ENCODE data around the gene PIP5K1C. TPM values are rescaled to one million over a fixed set of nuclear protein-coding genes. Genes with fewer than 3 reads are reported as not detected.
"Not testable (repeated sequence)": the region's sequence is repeated elsewhere in the genome, so short reads cannot be mapped to it uniquely, and the experiment has no call there.

PIP5K1C gene
- total and polyA plus RNA-seq, 9 donors, result 6.0 to 41.7 (median 30.8) TPM

DNA sequence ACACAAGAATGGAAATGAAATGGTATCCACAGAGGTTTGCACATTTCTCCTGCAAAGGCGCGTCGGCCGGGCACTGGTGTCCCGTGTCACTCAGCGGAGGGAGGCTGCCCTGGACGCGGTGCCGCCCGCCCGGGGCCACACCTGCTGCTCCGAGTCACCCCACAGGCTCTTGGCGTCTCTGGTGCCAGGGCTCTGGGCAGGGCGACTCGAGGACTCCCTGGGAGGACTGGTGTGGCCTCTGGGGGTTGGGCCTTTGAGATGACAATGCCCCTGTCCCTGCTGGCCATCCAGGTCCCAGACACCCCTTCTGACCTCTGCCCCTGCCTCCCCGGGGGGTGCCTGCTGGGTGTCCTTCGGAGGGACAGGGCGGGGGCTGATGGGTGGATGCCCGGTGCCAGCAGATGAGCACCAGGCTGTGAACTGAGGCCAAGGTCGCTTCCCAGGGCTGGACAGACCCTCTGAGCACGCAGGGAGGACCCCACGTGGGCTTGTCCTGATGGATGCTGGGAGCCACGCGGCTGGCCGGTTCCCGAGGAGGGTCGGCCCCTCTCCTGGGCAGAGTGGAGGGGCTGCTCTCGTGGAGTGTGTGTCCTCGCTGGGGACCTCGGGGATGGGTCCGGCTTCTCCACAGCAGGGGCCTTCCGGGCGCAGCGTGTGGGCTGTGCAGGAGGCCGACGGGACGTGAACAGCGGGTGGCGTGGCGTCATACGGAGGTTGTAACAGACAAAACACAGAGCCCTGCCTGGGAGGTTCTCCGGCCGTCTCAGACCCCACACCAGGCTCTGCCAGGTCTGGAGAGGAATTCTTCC, 69.0 kb downstream of the PIP5K1C start:
- no peak for DNase-seq
- 83 to 87% (median 86%) methylated on average over 31 to 43 of the region's 43 CpGs for WGBS, 3 donors
- Histone ChIP-seq H3K27me3 (no peaks in the 10 kb centered on the region), H3K4me1 (ENCODE audit: insufficient read depth) (peaks cover 19% of the 10 kb centered on the region), H3K36me3 (no peaks in the 10 kb centered on the region), H3K4me3 (no peak overlapping the region), H3K9me3 (no peaks in the 10 kb centered on the region), H3K27ac (peak overlapping the region; percentile 25 to 96)
- intact Hi-C loops (cut with DNase I), result no loop called here
- no peak for TF ChIP-seq EP300 (IDR thresholded peaks at IDR 0.05)
- TF ChIP-seq, protein P1, sequence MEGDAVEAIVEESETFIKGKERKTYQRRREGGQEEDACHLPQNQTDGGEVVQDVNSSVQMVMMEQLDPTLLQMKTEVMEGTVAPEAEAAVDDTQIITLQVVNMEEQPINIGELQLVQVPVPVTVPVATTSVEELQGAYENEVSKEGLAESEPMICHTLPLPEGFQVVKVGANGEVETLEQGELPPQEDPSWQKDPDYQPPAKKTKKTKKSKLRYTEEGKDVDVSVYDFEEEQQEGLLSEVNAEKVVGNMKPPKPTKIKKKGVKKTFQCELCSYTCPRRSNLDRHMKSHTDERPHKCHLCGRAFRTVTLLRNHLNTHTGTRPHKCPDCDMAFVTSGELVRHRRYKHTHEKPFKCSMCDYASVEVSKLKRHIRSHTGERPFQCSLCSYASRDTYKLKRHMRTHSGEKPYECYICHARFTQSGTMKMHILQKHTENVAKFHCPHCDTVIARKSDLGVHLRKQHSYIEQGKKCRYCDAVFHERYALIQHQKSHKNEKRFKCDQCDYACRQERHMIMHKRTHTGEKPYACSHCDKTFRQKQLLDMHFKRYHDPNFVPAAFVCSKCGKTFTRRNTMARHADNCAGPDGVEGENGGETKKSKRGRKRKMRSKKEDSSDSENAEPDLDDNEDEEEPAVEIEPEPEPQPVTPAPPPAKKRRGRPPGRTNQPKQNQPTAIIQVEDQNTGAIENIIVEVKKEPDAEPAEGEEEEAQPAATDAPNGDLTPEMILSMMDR (IDR thresholded peaks at IDR 0.05), result no peak
- TF ChIP-seq POLR2A (IDR thresholded peaks at IDR 0.05), result no peak

DNA sequence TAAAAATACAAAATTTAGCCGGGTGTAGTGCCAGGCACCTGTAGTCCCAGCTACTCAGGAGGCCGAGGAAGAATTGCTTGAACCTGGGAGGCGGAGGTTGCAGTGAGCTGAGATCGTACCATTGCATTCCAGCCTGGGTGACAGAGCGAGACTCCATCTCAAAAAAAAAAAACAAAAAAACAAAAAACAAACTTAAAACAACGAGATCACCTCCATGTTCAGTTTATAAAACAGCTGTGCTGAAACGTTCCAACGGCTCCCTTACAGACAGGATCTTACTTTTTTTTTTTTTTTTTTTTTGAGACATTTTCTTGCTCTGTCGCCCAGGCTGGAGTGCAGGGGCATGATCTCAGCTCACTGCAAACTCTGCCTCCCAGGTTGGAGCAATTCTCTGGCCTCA, 71.5 kb downstream of the PIP5K1C start:
- DNase-seq; H3K27me3 ChIP-seq; H3K9me3 ChIP-seq; H3K4me3 ChIP-seq; H3K27ac ChIP-seq; intact Hi-C loops (cut with DNase I); H3K36me3 ChIP-seq: not testable (repeated sequence)
- H3K4me1 ChIP-seq (ENCODE audit: insufficient read depth), result peaks cover 23% of the 10 kb centered on the region
- 50 to 59% (median 53%) methylated on average over 9 of the region's 9 CpGs for WGBS, 3 donors

DNA sequence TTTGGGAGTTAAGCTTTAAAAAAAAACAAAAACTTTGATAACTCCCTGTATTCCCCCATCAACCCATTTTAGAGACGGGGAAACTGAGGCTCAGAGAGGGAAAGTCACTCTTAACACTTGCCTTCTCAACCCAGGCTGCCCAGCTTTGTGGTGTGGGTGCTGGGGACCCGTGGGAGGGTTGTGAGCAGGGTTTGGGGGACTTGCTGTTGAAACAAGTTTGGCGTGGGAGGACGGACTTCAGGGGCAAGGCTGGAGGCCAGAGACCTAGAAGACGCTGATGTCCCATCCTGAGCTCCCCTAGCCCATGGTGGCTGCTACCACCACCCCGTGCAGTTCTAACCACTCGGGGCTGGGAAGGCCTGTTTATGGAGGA, 72.9 kb downstream of the PIP5K1C start:
- Histone ChIP-seq H3K36me3 (no peaks in the 10 kb centered on the region), H3K27me3 (no peaks in the 10 kb centered on the region), H3K27ac (peak overlapping the region in 1 of 2 donors; percentile 96), H3K4me3 (no peak overlapping the region), H3K9me3 (no peaks in the 10 kb centered on the region), H3K4me1 (ENCODE audit: insufficient read depth) (peaks cover 15% of the 10 kb centered on the region)
- intact Hi-C loops (cut with DNase I), result no loop called here
- TF ChIP-seq, protein P1 (IDR thresholded peaks at IDR 0.05), result no peak
- TF ChIP-seq POLR2A (IDR thresholded peaks at IDR 0.05) (no peak), EP300 (IDR thresholded peaks at IDR 0.05) (no peak)
- WGBS, 3 donors, result 46 to 58% (median 52%) methylated on average over 7 of the region's 7 CpGs
- DNase-seq, result no peak

DNA sequence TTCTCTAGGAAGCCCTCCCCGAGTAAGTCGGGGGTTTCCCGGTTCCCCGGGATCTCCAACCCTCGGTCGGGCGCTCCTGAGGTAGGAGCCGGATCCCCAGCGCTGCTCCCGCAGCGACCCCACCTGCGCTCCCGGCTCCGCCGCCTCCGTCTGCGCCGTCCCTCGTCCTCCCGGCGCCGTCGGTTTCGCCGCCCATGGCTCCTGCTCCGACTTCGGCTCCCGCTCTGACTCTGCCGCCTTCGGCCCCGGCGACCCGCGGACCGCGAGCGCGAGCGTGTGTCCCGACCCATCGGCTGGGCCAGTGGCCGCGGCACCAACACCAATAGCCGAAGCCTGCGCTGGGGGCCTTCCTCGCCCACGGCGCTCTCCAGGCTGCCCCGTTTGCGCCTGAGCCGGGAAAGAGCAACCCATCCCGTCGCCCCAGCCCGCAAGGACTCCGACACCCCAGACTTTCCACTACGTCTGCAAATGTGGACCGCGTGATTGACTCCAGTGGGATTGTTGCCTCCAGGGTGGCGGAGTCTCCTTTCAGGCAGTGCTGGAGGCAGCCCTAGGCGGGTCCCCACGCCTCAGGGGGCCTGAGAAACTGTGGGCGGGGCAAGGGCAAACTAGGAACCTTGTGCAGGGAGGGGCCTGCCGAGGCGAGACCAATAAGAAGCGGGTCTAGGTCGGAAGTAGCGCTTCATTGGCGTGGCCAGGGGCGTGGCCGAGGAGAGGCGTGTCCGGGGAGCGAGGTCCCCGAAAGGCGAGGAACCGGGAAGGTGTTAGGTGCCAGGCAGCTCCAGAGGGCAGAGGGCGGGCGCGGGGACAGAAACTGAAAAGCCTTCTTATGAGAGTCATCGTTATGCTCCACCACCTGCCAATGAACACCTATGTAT, 73.6 kb downstream of the PIP5K1C start, which contains the start of gene CACTIN:
Gene CACTIN, minus strand, starts transcription at position 318 of the 878 bp plus-strand sequence. Its CDS starts 28 bp downstream, at position 290.
- Histone ChIP-seq H3K4me3 (peak within 1 kb of the TSS; percentile 100), H3K27me3 (no peaks in the 10 kb centered on the region), H3K27ac (peak within 1 kb of the TSS; percentile 69 to 96), H3K4me1 (ENCODE audit: insufficient read depth) (peaks cover 10% of the 10 kb centered on the region), H3K36me3 (no peaks in the 10 kb centered on the region), H3K9me3 (no peaks in the 10 kb centered on the region)
- TF ChIP-seq EP300 (IDR thresholded peaks at IDR 0.05) (no peak), POLR2A (IDR thresholded peaks at IDR 0.05) (peak; percentile 71)
- TF ChIP-seq, protein P1 (IDR thresholded peaks at IDR 0.05), result peak in 2 of 3 donors; percentile 26 to 34
- 0% methylated on average over 78 to 80 of the region's 80 CpGs for WGBS, 3 donors
- DNase-seq, result peak; percentile 99
- intact Hi-C loops (cut with DNase I), result no loop called here

Measured in ovary (tissue), 9 donors.